ENCODE data around the gene FITM2.
A peak's percentile ranks its signal among the peaks of the same experiment; 100 is the strongest.
"Not testable (repeated sequence)": the region's sequence is repeated elsewhere in the genome, so short reads cannot be mapped to it uniquely, and the experiment has no call there.

FITM2 gene

GRCh38 chr20:44310664-44311639, at the start of gene FITM2:
Gene FITM2 (minus strand): TSS chr20:44311202. CDS start chr20:44311148, 54 bp downstream.
- DNase-seq: peak; percentile 92

- no peak for DNase-seq
These were observed 49.2 kb upstream of the FITM2 start for GRCh38 chr20:44360221-44360620.

- DNase-seq: no peak
These were observed 47.8 kb upstream of the FITM2 start for GRCh38 chr20:44358776-44359175.

GRCh38 chr20:44357555-44358125, 46.6 kb upstream of the FITM2 start:
- no peak for DNase-seq

GRCh38 chr20:44357020-44357419, 46.0 kb upstream of the FITM2 start:
- no peak for DNase-seq

GRCh38 chr20:44356353-44356723, 45.3 kb upstream of the FITM2 start:
- no peak for DNase-seq

GRCh38 chr20:44355498-44356352, 44.7 kb upstream of the FITM2 start, which contains the start of gene HNF4A:
Gene HNF4A (plus strand): TSS chr20:44355699. CDS start chr20:44355805, 106 bp downstream.
- DNase-seq: no peak

GRCh38 chr20:44354979-44355497, 44.0 kb upstream of the FITM2 start:
- DNase-seq: no peak

GRCh38 chr20:44350567-44350966, 39.6 kb upstream of the FITM2 start:
- no peak for DNase-seq

GRCh38 chr20:44349349-44349748, 38.3 kb upstream of the FITM2 start:
- DNase-seq: no peak

- DNase-seq: no peak
These were observed 37.2 kb upstream of the FITM2 start for GRCh38 chr20:44348168-44348659.

- not testable (repeated sequence) for DNase-seq
These were observed 34.9 kb upstream of the FITM2 start for GRCh38 chr20:44345941-44346340.

GRCh38 chr20:44345147-44345546, 34.1 kb upstream of the FITM2 start:
- no peak for DNase-seq

- no peak for DNase-seq
These were observed 33.7 kb upstream of the FITM2 start for GRCh38 chr20:44344723-44345122.

- no peak for DNase-seq
These were observed 32.2 kb upstream of the FITM2 start for GRCh38 chr20:44343162-44343675.

- no peak for DNase-seq
These were observed 31.2 kb upstream of the FITM2 start for GRCh38 chr20:44342248-44342647.

GRCh38 chr20:44336725-44337380, 25.9 kb upstream of the FITM2 start, which contains the start of gene R3HDML:
Gene R3HDML (plus strand): TSS chr20:44337043. CDS start chr20:44337158, 115 bp downstream.
- DNase-seq: no peak

- no peak for DNase-seq
These were observed 25.1 kb upstream of the FITM2 start for GRCh38 chr20:44336086-44336485.

GRCh38 chr20:44335675-44336074, 24.7 kb upstream of the FITM2 start:
- DNase-seq: no peak

- DNase-seq: no peak
These were observed 23.7 kb upstream of the FITM2 start for GRCh38 chr20:44334709-44335108.

GRCh38 chr20:44334306-44334705, 23.3 kb upstream of the FITM2 start:
- DNase-seq: no peak

- DNase-seq: no peak
These were observed 20.2 kb upstream of the FITM2 start for GRCh38 chr20:44331201-44331600.
